ENCODE results near the gene HAUS8. TPM values are rescaled to one million over a fixed set of nuclear protein-coding genes. Genes with fewer than 3 reads are reported as not detected.
"Not testable (repeated sequence)": the region's sequence is repeated elsewhere in the genome, so short reads cannot be mapped to it uniquely, and the experiment has no call there.

The HAUS8 gene
- total RNA-seq, 1 donor from 2014 or later, result 5.9 TPM

- intact Hi-C loops (cut with DNase I), result no loop called here
- DNase-seq (ENCODE audit: low spot score) (no peak), ATAC-seq (no peak)
These were observed 30.3 kb upstream of the HAUS8 start for GRCh38 chr19:17105556-17105955.

GRCh38 chr19:17104679-17105078 lies 29.4 kb upstream of the HAUS8 start:
- DNase-seq (ENCODE audit: low spot score) (no peak), ATAC-seq (no peak)
- intact Hi-C loops (cut with DNase I), result no loop called here

GRCh38 chr19:17103177-17103576 lies 27.9 kb upstream of the HAUS8 start:
- ATAC-seq, result no peak

GRCh38 chr19:17101686-17102628 lies 26.7 kb upstream of the HAUS8 start:
- ATAC-seq, result no peak
- intact Hi-C loops (cut with DNase I), result no loop called here

More at GRCh38 chr19:17103177-17103576, 27.9 kb upstream of the HAUS8 start:
- intact Hi-C loops (cut with DNase I), result no loop called here
- no peak for DNase-seq (ENCODE audit: low spot score)

GRCh38 chr19:17098326-17098725 lies 23.1 kb upstream of the HAUS8 start:
- intact Hi-C loops (cut with DNase I), result no loop called here
- no peak for DNase-seq (ENCODE audit: low spot score)
- no peak for ATAC-seq

More at GRCh38 chr19:17101686-17102628, 26.7 kb upstream of the HAUS8 start:
- no peak for DNase-seq (ENCODE audit: low spot score)

GRCh38 chr19:17097593-17098126 lies 22.4 kb upstream of the HAUS8 start:
- DNase-seq (ENCODE audit: low spot score), result no peak
- intact Hi-C loops (cut with DNase I), result no loop called here
- peak; percentile 59 for ATAC-seq

- DNase-seq (ENCODE audit: low spot score) (no peak), ATAC-seq (peak; percentile 58)
- intact Hi-C loops (cut with DNase I), result no loop called here
These were observed 20.1 kb upstream of the HAUS8 start for GRCh38 chr19:17095141-17095919.

GRCh38 chr19:17094694-17095093 lies 19.4 kb upstream of the HAUS8 start:
- intact Hi-C loops (cut with DNase I); ATAC-seq; DNase-seq (ENCODE audit: low spot score): not testable (repeated sequence)

GRCh38 chr19:17092696-17093095 lies 17.4 kb upstream of the HAUS8 start:
- intact Hi-C loops (cut with DNase I), result no loop called here
- DNase-seq (ENCODE audit: low spot score) (no peak), ATAC-seq (no peak)

- no peak for DNase-seq (ENCODE audit: low spot score)
- intact Hi-C loops (cut with DNase I), result no loop called here
- ATAC-seq, result peak; percentile 70
These were observed 16.6 kb upstream of the HAUS8 start for GRCh38 chr19:17091758-17092333.

- ATAC-seq (peak; percentile 39), DNase-seq (ENCODE audit: low spot score) (no peak)
- intact Hi-C loops (cut with DNase I), result no loop called here
These were observed 15.3 kb upstream of the HAUS8 start for GRCh38 chr19:17090583-17090982.

GRCh38 chr19:17088552-17088951 lies 13.3 kb upstream of the HAUS8 start:
- ATAC-seq (no peak), DNase-seq (ENCODE audit: low spot score) (no peak)
- intact Hi-C loops (cut with DNase I), result no loop called here

- intact Hi-C loops (cut with DNase I), result no loop called here
- ATAC-seq, result no peak
- no peak for DNase-seq (ENCODE audit: low spot score)
These were observed 11.6 kb upstream of the HAUS8 start for GRCh38 chr19:17086834-17087233.

- ATAC-seq (peak; percentile 79), DNase-seq (ENCODE audit: low spot score) (peak; percentile 81)
- intact Hi-C loops (cut with DNase I), result no loop called here
These were observed 10.9 kb upstream of the HAUS8 start for GRCh38 chr19:17086120-17086519.

GRCh38 chr19:17081672-17082630 lies 6.7 kb upstream of the HAUS8 start:
- intact Hi-C loops (cut with DNase I), result no loop called here
- ATAC-seq, result no peak

GRCh38 chr19:17080440-17080801 lies 5.2 kb upstream of the HAUS8 start:
- DNase-seq (ENCODE audit: low spot score) (no peak), ATAC-seq (no peak)
- intact Hi-C loops (cut with DNase I), result no loop called here

More at GRCh38 chr19:17081672-17082630, 6.7 kb upstream of the HAUS8 start:
- DNase-seq (ENCODE audit: low spot score), result no peak

- ATAC-seq (peak; percentile 49), DNase-seq (ENCODE audit: low spot score) (no peak)
- intact Hi-C loops (cut with DNase I), result loop anchor here (10.0 kb wide), 1 partner anchor 55 kb away; no protein-coding TSS in a partner anchor
These were observed 4.6 kb upstream of the HAUS8 start for GRCh38 chr19:17079710-17080439.
